Measurements from ENCODE around the gene TCF3. TPM values are rescaled to one million over a fixed set of nuclear protein-coding genes. Genes with fewer than 3 reads are reported as not detected.

The TCF3 gene
- total and polyA plus RNA-seq, 2 donors (not counting 3 experiments of a cell fraction or from before 2014, with no cell fraction given): 147 to 193 TPM

- no peak overlapping the region for H3K4me3 ChIP-seq (replicated peaks in 1 of 3; ENCODE audit: insufficient read depth in 1 of 3, low read depth in 1 of 3, low read length in 3 of 3)
- no peaks in the 10 kb centered on the region for H4K20me1 ChIP-seq (replicated peaks; ENCODE audit: control insufficient read depth, extremely low read depth, insufficient read depth, low read length)
- DNase-seq (ENCODE audit: low read depth, low spot score): no peak
- H3K27ac ChIP-seq (ENCODE audit: insufficient read depth, low read depth, low read length): no peak overlapping the region
- H3K79me2 ChIP-seq (ENCODE audit: control insufficient read depth, insufficient read depth, low read length): no peaks in the 10 kb centered on the region
- H3K9ac ChIP-seq (replicated peaks; ENCODE audit: extremely low read depth, insufficient read depth, low read length): no peak overlapping the region
- dilution Hi-C loops (cut with MboI; ENCODE audit: extremely low pct_ligation_motif_present, low sequenced_read_pairs) (no loop called here), intact Hi-C loops (cut with micrococcal nuclease) (no loop called here)
- ChIA-PET CTCF (interaction anchor here (1.6 kb wide), 1 partner anchor 62 kb away, joined by 4 read pairs; no protein-coding TSS in a partner anchor), POLR2A (interaction anchor here (0.7 kb wide), 1 partner anchor 203 kb away, joined by 7 read pairs; no protein-coding TSS in a partner anchor)
- H3K4me2 ChIP-seq (ENCODE audit: insufficient read depth, low read length): no peak overlapping the region
- H3K36me3 ChIP-seq (ENCODE audit: control insufficient read depth in 2 of 2, extremely low read depth in 1 of 2, insufficient read depth in 2 of 2, low read length in 2 of 2): peaks cover 5 to 49% of the 10 kb centered on the region in 2 experiments
- peaks cover 5% of the 10 kb centered on the region for H3K4me1 ChIP-seq (ENCODE audit: control insufficient read depth, extremely low read depth, insufficient read depth, low read length)
- no peak overlapping the region for H2AFZ ChIP-seq (ENCODE audit: low read depth, low read length)
- no peaks in the 10 kb centered on the region for H3K9me1 ChIP-seq (replicated peaks; ENCODE audit: control insufficient read depth, extremely low read depth, insufficient read depth, low read length)
- TF ChIP-seq CTCF (IDR thresholded peaks at IDR 0.05; ENCODE audit: extremely low read depth in 1 of 2, insufficient read depth in 1 of 2, low read depth in 1 of 2, low read length in 2 of 2) (no peak), GATA2 (IDR thresholded peaks at IDR 0.05; ENCODE audit: insufficient read depth, insufficient read length, low read depth, low read length) (no peak), FOS (IDR thresholded peaks at IDR 0.05; ENCODE audit: borderline replicate concordance, insufficient read depth, low read length) (no peak), MYC (IDR thresholded peaks at IDR 0.05; ENCODE audit: low read depth, low read length) (no peak), POLR2AphosphoS5 (IDR thresholded peaks at IDR 0.05; ENCODE audit: insufficient read depth, low read depth, low read length) (no peak), EZH2 (IDR thresholded peaks at IDR 0.05; ENCODE audit: borderline replicate concordance, low read depth, low read length, severe bottlenecking) (no peak), JUN (IDR thresholded peaks at IDR 0.05; ENCODE audit: borderline replicate concordance, insufficient read depth, insufficient read length, low read depth) (no peak), POLR2A (IDR thresholded peaks at IDR 0.05; ENCODE audit: low read depth, low read length) (no peak), MAX (IDR thresholded peaks at IDR 0.05; ENCODE audit: insufficient read depth, insufficient read length) (no peak)
- H3K9me3 ChIP-seq (replicated peaks; ENCODE audit: control insufficient read depth, insufficient read depth, low read length): no peaks in the 10 kb centered on the region
- BruUV-seq (replicated peaks): no TSS peak
- FAIRE-seq: no peak
- no peaks in the 10 kb centered on the region for H3K27me3 ChIP-seq (ENCODE audit: control insufficient read depth in 2 of 2, insufficient read depth in 2 of 2, low read length in 2 of 2)
Measured at GRCh38 chr19:1610579-1610978, 41.8 kb downstream of the TCF3 start.
